ENCODE data around the gene IFI35.
"Not testable (repeated sequence)": the region's sequence is repeated elsewhere in the genome, so short reads cannot be mapped to it uniquely, and the experiment has no call there.

IFI35 gene

DNA sequence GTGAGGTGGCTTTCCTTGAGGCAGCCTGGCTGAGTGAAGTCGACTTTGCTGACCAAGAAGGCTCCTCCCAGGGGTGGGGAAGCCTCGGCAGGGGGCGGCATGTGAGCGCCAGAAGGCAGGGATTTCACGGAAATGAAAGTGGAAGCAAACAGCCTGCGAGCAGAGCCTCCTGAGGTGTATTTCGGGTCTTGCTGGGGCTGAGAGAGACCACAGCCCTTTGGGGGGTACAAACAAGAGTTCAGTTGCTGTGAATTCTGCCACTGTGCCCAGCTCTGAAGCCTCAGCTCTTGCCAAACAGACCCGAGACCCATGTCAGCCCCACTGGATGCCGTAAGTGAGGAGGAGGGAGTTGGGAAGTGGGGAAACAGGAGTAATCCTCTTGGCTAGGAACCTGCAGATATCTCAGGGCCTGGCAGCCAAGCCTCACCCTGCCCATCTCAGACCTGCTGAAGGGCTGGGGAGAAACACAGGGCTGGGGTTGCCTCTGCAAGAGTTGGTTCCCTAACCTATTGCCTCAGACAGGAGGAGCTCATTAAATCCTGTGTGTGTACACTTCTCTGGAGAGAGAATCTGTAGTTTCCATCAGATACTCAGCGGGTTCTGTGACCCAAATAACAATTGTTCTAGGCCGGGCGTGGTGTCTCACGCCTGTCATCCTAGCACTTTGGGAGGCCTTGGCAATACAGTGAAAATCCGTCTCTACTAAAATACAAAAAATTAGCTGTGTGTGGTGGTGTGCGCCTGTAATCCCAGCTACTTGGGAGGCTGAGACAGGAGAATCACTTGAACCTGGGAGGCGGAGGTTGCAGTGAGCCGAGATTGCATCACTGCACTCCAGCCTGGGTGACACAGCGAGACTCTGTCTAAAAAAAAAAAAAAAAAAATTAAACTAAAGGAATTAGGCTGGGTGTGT, at the start of gene IFI35:
Gene IFI35, plus strand, starts transcription at position 146 of the 913 bp plus-strand sequence. Its CDS starts 164 bp downstream, at position 310.
- peak; percentile 92 for DNase-seq

GRCh38 chr17:42964161-42964932, 42.2 kb upstream of the IFI35 start, which contains the start of gene AARSD1:
AARSD1 (minus strand) TSS chr17:42964454; CDS start chr17:42964440, 14 bp downstream.
- DNase-seq: peak; percentile 94

DNA sequence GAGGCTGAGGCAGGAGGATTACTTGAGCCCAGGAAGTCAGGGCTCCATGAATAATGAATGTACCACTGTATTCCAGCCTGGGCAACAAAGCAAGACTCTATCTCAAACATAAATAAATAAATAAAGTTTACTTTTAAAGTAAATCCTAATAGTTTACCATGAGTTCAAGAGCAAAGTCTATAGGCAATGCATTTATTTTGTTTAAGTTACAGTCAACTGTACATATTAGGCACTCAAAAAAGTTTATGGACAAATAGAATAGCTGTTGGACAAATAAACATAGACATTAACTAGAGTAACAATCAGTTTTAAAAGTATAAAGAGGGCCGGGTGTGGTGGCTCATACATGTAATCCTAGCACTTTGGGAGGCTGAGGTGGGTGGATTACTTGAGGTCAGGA, 38.7 kb upstream of the IFI35 start:
- no peak for DNase-seq

- peak; percentile 67 for DNase-seq
Measured at GRCh38 chr17:42969001-42969581, 37.5 kb upstream of the IFI35 start.

GRCh38 chr17:42971589-42971988, 35.0 kb upstream of the IFI35 start:
- DNase-seq: no peak

- DNase-seq: not testable (repeated sequence)
Measured at GRCh38 chr17:42973323-42973722, 33.3 kb upstream of the IFI35 start.

DNA sequence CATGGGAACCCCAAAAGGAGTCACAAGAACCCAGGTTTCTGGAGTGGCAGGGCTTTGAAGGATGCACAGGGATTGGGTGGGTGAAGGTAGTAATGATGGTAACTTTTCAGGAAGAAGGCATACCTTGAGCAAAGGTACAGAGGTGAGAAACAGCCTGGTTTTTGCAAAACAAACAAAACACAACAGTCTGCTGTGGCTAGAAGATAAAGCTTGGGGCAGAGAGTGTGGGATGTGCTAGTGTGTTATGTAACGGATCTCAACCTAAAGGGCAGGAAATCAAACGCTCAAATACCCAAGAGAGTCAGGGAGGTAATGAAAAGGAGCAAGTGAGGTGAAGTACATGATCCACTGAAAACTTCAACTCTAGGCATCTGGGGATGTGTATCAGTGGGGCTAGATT, 31.3 kb upstream of the IFI35 start:
- DNase-seq: no peak

DNA sequence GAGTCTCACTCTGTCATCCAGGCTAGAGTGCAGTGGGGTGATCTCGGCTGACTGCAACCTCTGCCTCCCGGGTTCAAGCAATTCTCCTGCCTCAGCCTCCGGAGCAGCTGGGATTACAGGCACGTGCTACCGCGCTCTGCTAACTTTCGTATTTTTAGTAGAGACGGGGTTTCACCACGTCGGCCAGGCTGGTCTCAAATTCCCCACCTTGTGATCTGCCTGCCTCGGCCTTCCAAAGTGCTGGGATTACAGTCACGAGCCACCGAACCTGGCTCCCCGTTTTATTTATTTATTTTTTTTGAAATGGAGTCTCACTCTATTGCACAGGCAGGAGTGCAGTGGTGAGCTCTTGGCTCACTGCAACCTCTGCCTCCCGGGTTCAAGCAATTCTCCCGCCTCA, 30.9 kb upstream of the IFI35 start:
- not testable (repeated sequence) for DNase-seq

DNA sequence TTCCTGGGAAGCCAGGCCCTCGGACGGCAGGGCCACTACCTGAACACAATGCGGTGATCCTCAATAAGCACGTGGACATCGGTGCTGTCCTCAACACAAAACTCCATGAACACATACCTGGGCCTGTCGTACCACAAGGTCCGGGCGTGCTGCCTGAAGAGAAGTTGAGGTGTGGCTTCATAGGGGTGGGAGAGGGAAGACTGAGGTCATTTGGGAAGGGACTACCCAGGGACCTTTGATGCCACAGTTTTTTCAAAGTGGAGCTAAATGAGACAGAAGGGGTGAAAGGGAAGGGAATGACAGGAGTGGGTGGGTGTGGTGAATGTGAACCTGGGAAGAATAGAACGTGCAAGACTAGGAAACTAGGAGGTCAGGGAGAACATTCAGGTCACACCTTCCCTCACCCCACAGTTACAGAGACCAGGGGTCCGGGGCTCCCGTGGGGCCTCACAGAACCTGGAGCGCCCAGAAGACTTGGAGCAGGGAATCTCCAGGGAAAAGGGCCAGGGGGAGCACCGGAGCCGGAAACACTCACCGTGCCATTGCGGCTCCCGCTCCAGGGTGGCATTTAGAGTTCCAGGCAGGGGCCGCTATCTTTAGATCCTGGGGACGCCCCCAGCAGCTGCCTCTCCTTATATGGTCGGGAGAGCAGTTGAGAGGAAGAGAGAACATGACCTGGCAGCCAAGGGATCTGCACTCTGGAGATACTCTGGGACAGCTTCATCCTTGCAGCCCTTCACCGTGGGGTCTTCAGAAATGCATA, 26.9 kb upstream of the IFI35 start, which contains the start of gene PTGES3L:
Gene PTGES3L, minus strand, starts transcription at position 570 of the 763 bp plus-strand sequence. Its CDS starts 27 bp downstream, at position 543.
- DNase-seq: peak; percentile 36

DNA sequence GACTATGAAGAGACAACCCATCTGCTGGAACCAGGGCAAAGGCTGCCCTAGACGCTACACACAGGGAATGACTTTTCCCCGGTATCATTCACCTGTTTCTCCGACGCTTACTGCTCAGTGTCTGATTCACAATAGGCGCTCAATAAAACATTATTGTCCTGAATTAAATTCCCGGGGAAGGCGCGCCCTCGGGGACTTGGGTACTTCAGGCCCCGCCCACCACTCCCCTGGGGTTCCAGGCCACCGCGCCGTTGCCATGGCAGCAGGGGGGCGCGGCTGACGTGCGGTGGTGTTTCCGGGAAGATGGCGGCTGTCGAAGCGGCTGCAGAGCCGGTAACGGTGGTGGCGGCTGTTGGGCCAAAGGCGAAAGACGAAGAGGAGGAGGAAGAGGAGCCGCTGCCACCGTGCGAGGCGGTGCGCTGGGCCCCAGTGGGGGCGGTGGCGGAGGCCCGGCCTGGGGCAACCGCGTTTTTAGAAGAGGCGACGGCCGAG, 26.3 kb upstream of the IFI35 start, which contains the start of gene RUNDC1:
Gene RUNDC1, plus strand, starts transcription at position 292 of the 492 bp plus-strand sequence. Its CDS starts 12 bp downstream, at position 304.
- peak; percentile 94 for DNase-seq

GRCh38 chr17:42980766-42981397, 25.7 kb upstream of the IFI35 start:
- DNase-seq: peak; percentile 88

DNA sequence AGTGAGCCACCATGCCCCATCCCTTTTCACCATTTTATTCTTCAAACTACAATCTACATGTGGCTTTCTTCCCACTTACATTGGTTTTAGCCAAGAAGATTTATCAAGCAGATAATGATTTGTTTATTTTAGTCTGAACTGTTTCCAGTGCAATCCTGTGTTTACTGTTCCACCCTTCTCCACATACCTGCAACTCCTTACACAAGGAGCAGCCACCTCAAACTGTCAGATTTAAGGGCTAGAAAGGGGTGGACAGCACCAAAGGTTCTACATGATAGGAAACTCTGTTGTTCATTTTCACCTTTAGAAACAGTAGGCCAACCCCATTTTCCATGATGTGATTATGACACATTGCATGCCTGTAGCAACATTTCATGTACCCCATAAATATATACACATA, 24.3 kb upstream of the IFI35 start:
- no peak for DNase-seq

- DNase-seq: no peak
Measured at GRCh38 chr17:42985225-42985624, 21.4 kb upstream of the IFI35 start.

DNA sequence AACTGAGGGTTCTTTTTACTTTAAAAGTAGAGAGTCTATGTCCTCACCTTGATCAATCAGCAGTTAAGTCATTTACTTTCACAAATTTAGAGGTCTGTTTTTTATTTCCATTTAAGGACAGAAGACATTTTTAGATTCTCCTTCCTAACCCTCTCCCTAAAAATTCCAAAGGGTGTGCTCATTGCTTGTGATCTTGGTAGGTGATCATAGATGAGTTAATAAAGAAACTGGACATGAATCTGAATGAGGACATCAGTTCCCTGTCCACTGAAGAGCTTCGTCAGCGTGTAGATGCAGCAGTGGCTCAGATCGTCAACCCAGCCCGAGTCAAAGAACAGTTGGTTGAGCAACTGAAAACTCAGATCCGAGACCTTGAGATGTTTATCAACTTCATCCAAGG, 17.4 kb upstream of the IFI35 start:
- no peak for DNase-seq

- no peak for DNase-seq
Measured at GRCh38 chr17:42989726-42990652, 16.6 kb upstream of the IFI35 start.

GRCh38 chr17:42991471-42991870, 15.1 kb upstream of the IFI35 start:
- DNase-seq: no peak

DNA sequence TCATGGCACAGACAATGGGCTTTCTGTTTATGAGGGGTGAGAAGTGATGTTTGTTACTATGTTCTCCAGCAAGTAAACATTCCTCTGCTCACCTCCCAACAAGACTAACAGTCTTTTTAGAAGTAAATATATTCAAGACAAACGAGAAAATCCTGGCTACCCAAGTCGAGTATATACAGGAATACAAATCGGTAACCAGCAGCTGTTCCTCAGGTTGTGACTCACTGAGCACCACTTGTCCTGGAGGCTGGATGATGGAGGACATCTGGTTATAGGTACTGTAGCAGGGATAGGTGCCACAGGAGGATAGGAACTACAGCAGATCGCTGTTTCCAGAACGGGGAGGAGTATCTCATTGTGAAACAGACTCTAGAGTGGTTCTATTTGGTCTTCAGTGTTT, 13.7 kb upstream of the IFI35 start:
- no peak for DNase-seq

GRCh38 chr17:42993913-42994312, 12.7 kb upstream of the IFI35 start:
- not testable (repeated sequence) for DNase-seq

DNA sequence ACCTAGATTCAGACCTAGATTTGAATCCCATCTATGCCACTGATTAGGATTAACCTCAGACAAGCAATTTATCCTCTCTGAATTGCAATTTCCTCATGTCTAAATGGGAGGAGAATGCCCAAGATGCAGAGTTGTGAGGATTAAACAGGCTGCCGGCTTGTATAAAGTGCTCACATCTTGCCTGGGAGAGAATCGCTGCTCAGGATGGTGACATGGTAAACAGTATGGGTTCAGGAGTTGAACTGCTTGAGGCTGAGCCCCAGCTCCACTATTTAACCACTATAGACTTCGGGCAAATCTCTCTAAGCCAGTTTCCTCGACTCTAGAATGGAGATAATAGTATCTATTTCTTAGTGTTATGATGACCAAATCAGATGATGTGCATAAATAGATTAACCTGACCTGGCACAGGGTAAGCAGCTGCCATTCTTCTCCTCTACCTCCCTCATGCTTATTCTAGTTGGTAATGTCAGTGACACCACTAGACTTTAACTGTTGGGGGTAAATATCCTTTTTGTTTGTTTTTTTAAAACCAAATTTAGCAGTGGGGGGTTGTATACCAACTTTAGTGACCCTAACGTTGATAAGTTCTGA, 9.1 kb upstream of the IFI35 start:
- no peak for DNase-seq

Measured in RPMI8226 (cell line).